NCI-H69 (cell line): Measurements from ENCODE around the gene ZNF431.
"Not testable (repeated sequence)": the region's sequence is repeated elsewhere in the genome, so short reads cannot be mapped to it uniquely, and the experiment has no call there.

Experiments used
- DNase-seq: peaks from one replicate; lab custom pipeline; 2025; lab: John Stamatoyannopoulos, UW

The ZNF431 gene

DNA sequence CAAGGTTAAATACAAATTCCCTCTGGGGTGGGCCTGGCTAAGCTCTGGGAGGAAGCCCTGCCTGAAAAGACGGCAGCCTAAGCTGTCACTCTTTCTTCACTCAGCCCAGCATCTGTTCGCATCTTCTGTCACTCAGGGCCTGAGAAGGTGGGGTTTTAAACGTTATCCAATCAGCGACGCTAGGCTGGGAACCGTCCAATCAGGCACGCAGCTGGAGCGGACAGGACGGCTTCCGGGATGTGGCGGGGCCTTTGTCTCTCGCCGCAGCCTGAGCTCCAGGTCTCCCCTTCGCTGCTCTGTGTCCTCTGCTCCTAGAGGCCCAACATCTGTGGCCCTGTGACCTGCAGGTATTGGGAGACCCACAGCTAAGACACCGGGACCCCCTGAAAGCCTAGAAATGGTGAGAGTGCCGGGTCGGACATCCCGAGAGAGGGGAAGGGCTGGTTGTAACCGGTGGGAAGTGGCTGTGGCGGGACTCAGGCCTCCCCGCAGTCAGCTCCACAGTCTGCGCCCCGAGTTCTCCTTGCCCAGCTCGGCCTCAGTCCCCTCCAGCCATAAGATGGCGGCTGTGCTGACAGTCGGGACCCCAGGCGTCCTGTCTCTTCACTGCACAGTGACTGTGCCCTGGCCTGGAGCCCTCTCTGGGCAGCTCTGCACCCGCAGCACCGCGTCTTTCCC, at the start of gene ZNF431:
Gene ZNF431, plus strand, starts transcription at position 254 of the 678 bp plus-strand sequence. Its CDS starts 144 bp downstream, at position 398.
- DNase-seq, result peak; percentile 98

DNA sequence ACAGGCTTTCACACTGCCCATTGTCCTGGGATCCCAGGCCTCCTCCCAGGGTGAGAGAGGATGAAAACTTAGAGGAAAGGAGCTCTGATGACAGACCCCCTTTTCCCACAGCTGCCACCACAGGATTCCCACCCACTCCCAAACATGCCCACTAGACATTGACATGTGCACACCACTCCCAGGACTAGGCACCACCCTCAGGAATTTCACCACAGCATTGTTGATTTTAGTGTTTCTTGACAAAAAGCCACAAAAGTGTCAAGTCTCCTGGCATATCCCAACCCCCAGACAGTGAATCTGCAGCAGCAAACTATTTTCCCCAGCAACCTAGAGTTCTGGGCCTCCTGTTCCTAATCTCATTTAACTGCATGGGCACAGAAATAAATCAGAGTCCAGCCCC, 49.7 kb upstream of the ZNF431 start:
- DNase-seq, result no peak

DNA sequence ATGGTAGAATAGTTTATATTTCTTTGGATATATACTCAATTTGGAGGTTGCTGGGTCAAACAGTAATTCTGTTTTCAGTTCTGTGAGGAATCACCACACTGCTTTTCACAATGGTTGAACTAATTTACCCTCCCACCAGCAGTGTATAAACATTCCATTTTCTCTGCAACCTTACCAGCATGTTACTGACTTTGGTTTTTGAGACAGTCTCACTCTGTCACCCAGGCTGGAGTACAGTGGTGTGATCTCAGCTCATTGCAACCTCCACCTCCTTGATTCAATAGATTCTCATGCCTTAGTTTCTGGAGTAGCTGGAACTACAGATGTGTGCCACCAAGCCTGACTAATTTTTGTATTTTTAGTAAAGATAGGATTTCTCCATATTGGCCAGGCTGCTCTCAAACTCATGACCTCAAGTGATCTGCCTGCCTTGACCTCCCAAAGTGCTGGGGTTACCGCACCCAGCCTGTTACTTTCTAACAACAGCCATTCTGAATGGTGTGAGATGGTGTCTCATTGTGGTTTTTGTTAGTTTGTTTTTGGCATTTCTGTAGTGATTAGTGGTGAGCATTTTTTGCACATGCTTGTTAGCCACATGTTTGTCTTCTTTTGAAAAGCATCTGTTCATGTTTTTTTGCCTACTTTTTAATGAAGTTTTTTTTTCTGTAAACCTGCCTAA, 47.4 kb upstream of the ZNF431 start:
- no peak for DNase-seq

DNA sequence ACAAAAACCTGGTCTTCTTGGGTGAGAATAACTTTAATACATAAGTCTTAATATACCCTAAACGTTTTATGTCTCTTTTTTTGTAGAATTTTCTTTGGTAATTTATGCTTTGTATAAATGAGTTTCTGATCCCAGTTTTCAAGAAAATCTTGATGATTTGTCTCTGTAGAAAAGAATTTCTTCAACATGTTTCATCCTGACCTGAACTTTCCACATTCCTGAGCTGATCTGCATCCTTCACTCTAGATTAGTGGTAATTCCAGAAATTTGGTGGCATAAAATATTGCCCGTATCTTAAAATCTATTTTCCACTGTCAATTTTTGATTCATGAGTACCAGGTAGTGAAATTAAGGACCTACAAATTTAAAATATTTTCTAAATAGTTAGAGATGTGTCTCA, 43.5 kb upstream of the ZNF431 start:
- no peak for DNase-seq

DNA sequence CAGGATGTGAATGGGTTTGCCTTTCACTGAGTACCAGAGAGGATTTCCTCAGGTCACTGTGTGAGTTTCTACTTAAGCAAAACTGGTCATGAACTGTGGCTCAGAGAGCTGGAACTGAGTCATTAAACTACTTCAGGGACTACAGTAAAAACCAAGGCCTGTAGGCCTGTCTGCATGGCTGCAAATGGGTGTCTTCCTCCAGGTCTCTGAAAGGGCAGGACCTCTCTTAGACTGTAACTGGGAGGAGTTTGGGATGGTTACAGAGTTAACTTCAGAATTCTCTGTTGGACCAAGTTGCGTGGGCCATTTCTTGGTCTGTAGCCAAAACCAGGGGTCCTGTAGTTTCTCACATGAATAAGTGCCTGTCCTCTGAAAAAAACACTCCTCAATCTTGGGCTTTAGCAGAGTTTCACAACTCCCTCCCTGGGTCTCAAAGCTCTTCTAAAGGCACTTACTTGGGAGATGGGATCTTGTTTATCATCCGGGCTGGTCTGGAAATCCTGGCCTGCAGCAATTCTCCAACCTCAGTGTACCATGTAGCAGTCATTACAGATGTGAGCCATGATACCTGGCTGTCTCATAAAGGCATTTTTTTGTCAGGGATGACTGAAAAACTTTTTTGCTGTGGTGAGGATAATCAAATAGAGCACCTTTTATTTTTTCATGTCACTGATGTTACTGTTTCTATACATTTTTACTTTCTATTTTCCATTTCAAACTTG, 40.2 kb upstream of the ZNF431 start:
- DNase-seq, result no peak

DNA sequence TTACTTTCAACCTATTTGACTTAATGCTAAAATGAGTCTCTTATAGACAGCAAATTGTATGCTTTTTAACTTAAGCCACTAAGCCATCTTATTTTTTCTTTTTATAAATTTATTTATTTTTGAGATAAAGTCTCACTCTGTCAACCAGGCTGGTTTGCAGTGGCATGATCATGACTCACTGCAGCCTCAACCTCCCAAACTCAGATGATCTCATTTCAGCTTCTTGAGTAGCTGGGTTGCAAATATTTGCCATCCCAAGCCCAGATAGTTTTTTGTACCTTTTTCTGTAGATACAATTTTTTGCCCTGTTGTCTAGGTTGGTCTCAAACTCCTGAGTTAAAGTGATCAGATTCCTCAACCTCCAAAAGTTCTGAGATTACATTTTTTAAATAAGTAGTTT, 32.7 kb upstream of the ZNF431 start:
- no peak for DNase-seq

DNA sequence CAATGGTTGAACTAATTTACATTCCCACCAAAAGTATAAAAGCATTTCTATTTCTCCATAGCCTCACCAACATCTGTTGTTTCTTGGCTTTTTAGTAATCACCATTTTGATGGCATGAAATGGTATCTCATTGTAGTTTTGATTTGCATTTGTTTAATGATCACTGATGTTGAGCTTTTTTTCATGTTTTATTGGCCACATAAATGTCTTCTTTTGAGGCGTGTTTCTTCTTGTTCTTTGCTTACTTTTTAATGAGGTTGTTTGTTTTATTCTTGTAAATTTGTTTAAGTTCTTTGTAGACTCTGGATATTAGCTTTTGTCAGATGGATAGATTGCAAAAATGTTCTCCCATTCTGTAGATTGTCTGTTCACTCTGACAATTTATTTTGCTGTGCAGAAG, 31.7 kb upstream of the ZNF431 start:
- peak; percentile 34 for DNase-seq

DNA sequence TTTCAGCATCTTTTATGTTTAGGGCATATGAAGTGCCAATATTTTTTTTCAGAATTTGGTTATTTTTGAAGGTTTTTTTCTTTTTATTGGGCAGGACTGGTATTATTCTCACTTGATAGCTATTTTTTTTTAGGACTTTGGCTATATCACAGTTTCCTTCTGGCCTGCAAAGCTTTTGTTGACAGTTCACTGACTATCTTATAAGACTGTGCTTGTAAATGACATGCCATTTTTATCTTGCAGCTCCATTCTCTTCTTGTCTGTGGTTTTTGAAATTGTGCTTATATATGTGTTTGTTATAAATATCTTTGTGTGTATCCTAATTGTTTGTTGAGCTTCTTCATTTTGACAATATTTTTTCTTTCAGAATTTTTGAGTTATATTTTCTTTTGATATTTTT, 26.4 kb upstream of the ZNF431 start:
- no peak for DNase-seq

DNA sequence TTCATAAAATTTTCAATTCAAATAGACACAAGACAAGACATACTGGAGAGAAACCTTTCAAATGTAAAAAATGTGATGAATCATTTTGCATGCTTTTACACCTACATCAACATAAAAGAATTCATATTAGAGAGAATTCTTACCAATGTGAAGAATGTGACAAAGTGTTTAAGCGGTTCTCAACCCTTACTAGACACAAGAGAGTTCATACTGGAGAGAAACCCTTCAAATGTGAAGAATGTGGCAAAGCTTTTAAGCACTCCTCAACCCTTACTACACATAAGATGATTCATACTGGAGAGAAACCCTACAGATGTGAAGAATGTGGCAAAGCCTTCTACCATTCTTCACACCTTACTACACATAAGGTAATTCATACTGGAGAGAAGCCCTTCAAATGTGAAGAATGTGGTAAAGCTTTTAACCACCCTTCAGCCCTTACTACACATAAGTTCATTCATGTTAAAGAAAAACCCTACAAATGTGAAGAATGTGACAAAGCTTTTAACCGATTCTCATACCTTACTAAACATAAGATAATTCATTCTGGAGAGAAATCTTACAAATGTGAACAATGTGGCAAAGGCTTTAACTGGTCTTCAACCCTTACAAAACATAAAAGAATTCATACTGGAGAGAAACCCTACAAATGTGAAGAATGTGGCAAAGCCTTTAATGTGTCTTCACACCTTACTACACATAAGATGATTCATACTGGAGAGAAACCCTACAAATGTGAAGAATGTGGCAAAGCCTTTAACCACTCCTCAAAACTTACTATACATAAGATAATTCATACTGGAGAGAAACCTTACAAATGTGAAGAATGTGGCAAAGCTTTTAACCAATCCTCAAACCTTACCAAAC, 24.6 kb upstream of the ZNF431 start:
- DNase-seq, result no peak

DNA sequence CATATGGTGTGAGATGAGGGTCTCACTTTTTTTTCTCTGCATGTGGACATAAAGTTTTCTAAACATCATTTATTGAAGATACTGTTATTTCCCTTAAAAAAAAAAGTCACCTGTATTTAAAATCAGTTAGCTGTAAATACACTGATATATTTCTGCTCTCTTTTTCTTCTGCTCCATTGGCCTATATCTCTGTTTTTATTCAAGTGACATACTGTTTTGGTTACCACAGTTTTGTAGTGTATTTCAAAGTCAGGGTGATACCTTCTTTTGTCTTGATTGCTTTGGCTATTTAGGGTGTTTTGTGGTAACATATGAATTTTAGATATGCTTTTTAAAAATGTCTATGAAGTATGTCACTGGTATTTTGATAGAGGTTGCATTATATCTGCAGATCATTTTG, 15.8 kb upstream of the ZNF431 start:
- no peak for DNase-seq

DNA sequence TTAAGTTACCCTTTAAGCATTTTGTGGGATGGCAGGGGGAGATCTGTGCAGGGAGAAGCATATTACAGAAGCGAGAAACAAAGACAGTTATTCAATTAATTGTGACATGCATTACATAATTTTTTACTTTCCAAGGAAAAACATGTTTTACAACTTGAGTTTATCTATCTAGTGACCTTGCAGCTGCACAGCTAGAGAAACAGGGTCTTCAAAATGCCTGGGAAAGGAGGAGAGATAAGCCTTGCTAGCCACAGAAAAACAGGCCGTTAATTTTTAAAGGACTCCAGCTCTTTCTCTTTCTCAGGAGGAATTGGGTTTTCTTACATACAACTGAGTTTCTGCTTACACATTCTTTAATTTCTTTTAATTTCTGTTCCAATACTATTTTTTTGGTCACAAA, 14.8 kb upstream of the ZNF431 start:
- no peak for DNase-seq

DNA sequence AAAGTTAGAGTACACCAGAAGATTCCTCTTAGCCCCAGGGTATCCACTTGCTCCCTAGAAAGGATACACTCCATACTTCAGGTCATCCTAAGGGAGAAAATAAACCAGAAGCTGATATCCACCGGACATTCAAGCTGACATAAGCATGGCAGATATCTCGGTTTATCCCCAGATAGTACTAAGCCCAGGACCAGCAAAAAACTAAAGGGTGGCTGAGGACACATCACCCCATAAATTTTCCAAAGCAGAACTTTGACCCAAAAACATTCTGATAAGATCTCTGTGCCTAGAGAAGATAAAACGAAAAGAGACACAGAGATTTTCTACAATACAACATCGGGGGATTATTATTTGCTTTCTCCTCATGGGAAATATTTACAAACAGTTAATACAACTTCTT, 13.9 kb upstream of the ZNF431 start:
- no peak for DNase-seq

DNA sequence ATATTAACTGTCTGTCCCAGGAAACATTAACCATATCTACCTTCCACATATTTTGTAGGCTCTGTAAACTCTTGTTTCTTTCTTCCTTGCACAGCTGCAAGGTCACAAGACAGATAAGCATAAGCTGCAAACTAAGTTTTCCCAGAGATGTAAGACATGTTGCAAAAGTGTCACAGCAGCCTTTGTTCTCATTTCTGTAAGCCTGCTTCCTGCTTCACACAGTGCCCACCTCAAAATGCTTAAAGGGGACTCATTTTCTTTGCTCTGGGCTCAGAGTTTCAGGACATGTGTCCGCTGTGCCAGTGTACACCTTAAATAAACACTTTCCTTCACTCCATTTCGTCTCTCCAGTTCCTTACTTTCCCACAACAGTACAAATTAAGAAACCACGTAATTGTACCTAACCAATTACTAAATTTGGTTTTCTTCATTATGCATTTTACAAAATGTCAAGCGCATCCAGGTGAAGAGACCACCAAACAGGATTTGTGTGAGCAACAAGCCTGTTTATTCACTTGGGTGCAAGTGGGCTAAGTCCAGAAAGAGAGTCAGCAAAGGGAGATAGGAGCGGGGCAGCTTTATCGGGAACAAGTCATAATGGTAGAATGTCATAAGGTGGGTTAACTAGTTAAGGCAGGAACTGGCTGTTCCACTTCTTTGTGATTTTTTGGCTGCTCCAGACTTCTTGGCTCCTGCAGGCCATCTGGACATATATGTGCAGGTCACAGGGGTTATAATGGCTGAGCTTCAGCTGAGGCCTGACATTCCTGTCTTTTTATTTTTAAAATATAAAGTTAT, 12.7 kb upstream of the ZNF431 start:
- no peak for DNase-seq

DNA sequence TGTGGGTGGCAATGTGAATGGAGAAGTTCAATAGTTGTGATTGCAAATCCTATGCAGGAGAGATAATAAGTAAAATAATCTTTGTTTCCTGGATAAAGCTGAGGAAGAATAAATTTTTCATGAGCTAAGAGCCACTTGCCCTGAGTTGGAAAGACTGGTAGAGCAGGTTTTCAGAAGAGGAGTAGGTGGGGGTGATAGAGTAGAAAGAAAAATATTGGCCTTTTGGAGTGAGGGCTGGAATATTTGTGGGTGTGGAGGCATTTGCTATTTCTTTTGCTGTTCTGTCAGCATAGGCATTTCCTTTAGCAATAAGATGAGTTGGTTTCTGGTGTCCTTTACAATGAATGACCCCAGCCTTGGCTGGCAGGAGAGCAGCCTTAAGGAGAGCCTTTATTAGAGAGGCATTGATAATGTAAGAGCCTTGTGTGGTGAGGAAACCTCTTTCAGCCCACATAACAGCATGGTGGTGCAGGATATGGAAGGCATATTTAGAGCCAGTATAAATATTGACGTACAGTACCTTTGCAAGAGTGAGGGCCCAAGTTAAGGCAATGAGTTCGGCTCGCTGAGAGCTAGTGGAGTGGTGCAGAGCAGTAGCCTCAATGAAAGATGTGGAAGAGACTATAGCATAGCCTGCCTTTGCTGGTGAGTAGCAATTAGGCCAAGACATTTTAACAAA, 11.6 kb upstream of the ZNF431 start:
- DNase-seq, result no peak

DNA sequence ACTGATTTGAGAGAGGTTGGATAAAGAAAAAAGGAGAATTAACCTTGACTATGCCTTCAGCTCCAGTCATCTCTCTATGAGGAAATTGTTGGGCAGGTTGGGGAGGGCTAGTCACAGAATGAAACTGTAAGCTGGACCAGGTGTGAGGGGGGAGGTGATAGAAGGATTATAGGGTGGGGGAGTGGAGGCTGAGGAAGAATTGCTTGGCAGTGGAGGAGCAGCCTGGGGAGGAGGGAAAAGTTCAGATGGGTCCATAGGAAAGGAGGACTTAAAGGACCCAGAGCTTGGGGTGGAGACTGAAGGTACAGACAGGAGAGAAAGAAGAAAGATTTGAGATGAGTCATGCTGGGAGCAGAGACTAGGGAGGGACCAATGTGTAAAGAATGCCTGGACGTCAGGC, 8.2 kb upstream of the ZNF431 start:
- DNase-seq, result no peak

DNA sequence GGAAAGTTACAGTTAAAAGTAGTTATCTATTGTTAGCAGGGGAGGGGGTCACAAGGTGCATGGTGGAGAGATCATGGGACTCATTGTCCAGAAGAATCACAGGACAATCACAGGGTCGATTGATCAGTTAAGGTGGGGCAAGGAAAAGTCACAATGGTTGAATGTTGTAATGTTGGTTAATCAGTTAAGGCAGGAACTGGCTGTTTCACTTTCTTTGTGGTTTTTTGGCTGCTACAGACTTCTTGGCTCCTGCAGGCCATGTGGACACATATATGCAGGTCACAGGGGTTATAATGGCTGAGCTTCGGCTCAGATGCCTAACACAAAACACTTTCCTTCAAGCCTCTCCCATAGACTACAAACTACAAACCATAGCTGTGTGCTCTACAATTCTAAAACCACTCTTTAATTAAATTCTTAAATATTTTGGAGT, 6.9 kb upstream of the ZNF431 start:
- DNase-seq, result no peak

DNA sequence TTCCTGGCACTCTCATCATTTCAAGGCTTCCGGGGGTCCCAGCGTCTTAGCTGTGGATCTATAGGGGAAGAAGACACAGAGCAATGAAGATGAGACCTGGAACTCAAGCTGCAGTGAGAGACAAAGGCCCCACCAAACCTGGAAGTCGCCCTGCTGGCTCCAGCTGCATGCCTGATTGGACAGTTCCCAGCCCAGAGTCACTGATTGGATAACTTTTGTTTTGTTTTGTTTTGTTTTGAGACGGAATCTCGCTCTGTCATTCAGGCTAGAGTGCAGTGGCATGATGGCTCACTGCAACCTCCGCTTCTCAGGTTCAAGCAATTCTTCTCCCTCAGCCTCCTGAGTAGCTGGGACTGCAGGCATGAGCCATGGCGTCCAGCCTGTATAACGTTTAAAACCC, 6.4 kb upstream of the ZNF431 start:
- no peak for DNase-seq

DNA sequence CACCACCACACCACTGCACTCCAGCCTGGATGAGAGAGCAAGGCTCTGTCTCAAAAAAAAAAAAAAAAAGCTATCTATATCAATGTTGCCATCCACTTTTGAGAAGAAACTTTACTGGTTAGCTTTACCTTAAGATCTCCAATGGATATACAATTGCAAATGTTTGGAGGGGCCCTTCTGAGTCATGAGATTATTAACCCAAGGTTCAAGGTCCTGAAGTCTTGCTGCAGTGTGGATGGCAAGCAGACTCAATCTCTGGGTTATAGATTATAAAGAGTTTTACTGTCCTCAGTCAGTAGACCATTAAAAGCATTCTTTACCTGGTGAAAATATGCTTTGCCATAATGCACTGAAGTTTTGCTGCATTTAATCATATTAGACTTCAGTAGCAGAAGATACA, 3.7 kb upstream of the ZNF431 start:
- DNase-seq, result no peak

DNA sequence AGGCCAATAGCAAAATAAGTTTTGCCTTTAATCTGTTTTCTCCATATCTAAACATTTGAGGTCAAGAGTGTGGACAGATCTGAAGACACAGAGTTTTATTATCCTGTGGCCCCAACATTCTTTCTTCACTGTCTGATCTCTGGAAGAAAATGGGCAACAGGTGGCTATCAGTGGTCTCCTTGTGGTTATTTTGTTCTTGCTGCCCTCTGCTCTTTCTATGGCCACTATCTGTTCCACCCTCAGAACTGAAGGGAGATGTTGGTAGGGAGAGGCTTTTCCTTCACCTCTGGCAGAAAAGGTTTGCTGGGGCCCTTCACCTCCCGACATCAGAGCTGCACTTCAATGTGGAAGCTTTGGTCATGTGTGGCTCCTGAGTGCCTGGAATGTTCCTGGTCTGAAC, 834 bp upstream of the ZNF431 start:
- not testable (repeated sequence) for DNase-seq

DNA sequence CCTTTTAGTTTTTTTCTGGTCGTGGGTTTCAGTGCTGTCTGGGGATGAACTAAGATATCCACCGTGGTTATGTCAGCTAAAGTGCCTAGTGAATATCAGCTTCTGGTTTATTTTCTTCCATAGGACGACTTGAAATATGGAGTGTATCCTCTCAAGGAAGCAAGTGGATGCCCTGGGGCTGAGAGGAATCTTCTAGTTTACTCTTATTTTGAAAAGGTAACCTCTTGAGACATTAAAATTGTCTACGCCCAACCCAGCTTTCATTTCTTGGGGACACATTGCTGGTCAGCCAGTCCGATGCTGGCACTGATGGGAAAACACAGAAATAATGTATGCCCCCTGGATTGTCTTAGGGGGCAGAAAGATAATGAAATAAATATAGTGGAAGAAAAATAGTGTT, 1.6 kb downstream of the ZNF431 start:
- no peak for DNase-seq

DNA sequence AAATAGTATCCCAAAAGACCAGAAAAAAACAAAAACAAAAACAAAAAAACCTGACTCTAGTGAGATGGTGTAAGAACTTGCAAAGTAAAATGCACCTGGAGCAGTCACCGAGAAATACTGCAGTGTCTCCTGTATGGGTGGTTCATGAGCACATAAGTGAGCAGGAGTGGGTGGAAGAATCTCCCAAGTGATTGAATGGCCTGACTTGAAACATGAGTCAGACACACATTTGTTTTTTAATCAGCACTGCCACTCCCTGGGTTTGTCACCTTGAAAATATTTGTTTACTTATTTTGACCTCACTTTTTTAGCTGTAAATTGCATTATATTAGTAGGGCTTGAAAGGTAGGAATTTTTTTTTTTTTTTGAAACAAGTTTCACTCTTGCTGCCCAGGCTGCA, 2.0 kb downstream of the ZNF431 start:
- no peak for DNase-seq
